ENCODE measurements around the gene RHOBTB3.

Gene RHOBTB3

GRCh38 chr5:95711501-95712346 is 19.4 kb upstream of the RHOBTB3 start:
- no peak for TF ChIP-seq CTCF (IDR thresholded peaks at IDR 0.05)

GRCh38 chr5:95712347-95712958 is 18.7 kb upstream of the RHOBTB3 start:
- no peak for TF ChIP-seq CTCF (IDR thresholded peaks at IDR 0.05)

GRCh38 chr5:95713960-95714710 is 17.0 kb upstream of the RHOBTB3 start:
- no peak for TF ChIP-seq CTCF (IDR thresholded peaks at IDR 0.05)

DNA sequence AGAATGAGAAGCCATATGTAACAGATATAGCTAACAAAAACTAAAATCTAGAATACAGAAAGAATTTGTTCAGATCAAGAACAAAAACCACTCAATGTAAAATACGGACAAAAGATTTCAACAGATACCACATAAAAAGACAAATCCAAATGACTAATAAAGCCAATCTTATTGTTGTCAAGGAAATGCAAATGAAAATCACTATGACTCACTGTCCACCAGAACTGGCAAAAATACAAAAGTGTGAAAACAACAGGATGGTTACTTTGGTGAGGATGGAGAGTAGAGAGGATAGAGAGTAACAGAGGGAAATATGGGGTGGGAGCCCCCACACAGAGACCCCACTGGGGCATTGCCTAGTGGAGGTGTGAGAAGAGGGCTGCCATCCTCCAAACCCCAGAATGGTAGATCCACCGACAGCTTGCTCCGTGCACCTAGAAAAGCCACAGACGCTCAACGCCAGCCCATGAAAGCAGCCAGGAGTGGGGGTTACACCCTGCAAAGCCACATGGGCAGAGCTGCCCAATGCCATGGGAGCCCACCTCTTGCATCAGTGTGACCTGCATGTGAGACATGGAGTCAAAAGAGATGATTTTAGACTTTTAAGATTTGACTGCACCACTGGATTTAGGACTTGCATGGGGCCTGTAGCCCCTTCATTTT is 15.2 kb upstream of the RHOBTB3 start:
- no peak for TF ChIP-seq CTCF (IDR thresholded peaks at IDR 0.05)

- no peak for TF ChIP-seq CTCF (IDR thresholded peaks at IDR 0.05)
Measured at GRCh38 chr5:95717439-95717838, 13.7 kb upstream of the RHOBTB3 start.

DNA sequence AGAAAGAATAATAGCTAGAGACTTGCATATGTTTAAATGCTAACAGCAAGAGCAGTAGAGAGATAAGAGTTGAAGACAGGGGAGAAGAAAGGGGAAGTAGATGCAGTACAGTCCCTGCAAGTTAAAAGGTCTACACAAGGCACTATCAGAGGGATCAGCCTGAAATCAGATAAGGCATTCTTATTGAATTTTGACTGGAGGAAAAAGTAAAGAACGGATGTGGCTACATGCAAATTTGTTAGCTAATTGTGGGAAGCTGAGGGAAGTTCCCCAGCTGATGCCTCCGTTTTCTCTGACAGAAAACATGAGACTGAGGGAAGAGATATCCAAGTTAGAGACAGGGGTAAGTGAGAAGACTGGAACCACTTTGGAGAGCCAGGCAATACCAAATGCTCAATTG is 12.9 kb upstream of the RHOBTB3 start:
- TF ChIP-seq CTCF (IDR thresholded peaks at IDR 0.05), result no peak

DNA sequence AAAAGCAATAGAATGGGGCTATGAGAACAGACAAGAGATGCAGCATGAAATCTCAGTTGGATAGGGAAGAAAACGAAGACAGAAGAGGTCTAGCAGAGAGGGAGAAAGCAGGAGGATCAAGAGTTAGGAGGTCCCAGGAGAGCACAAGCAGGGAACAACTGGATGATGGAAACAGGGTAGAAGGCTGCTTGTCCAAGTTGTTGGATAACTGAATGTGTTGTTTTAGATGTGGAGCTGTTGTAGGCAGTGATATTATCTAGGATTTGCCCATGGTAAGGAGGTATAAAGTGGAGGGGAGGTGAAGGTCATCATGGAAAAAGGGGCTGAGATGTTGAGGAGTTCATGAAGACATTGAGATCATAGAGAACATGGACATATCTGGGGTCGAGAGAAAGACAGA is 12.4 kb upstream of the RHOBTB3 start:
- TF ChIP-seq CTCF (IDR thresholded peaks at IDR 0.05), result no peak
